Measurements from ENCODE around the gene NSG2.
A peak's percentile ranks its signal among the peaks of the same experiment; 100 is the strongest.
"Not testable (repeated sequence)": the region's sequence is repeated elsewhere in the genome, so short reads cannot be mapped to it uniquely, and the experiment has no call there.

The NSG2 gene

DNA sequence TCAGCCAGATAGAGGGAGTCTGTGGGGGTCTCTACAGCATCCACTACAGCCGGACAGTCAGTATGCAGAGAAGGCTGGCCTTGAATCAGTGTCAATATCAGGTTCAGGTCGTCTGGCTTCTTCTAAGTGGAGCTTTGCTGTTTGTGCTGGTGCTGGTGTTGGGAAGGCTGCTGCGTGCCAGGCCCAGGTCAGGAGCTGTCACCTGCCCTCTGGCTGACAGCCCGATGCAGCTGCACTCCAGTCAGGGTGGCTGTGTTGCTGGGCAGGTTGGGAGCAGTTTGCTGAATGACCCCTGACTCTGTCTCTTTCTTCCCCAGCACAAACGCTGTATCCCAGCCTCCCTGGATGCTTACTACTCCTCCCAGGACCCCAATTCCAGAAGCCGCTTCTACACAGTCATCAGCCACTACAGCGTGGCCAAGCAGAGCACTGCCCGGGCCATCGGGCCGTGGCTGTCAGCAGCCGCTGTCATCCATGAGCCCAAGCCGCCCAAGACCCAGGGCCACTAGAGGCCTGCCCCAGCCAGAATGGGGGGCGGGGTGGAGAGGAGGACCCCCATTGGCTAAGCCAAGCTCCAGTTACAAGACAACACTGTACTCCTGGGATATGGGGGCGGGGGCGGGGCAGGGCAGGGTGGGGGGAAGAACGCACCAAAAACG lies 61.6 kb downstream of the NSG2 start:
- no peak for DNase-seq

DNA sequence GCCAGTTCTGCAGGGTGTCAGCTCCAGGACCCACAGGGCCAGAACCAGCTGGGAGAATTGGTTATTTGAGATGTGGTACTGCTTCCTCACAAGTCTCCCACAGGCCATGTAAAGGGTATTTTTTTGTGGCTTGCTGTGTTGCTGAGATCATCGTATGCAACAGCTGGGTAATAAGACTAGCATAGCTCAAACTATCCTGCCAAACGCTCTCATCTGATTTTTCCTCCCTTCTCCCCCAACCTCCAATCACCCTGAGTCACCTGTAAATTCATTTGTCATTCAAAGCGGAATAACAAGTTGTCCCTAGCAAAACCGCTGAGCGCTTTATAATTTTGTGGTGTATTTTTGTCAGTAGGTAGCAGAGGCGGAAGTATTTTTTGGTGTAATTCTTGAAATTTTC lies 63.2 kb downstream of the NSG2 start:
- DNase-seq, result no peak

DNA sequence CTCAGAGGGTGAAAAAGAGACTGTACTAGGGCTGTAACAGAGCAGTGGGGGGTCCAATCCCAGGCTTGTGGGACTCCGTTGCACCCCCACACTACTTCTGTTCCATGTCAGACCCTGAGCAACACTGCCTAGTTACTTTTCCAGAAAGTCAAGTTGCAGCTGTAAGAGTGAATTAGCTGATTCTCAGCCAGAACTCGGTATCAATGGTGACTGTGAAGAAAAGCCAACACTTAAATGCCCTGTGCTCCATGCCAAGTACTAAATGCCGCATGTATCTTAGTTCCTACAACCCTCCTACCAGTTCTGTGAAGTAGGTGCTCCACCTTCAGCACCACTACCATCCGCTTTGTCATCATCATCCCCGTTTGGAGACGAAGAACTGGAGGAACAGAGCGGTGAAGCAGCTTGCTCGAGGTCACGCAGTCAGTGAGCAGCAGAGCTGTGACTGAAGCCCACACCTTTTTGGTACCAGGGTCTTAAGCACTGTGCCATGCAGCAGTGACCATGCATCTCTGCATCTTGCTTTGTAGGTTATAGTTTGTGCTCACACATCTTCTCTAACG lies 64.3 kb downstream of the NSG2 start:
- no peak for DNase-seq

DNA sequence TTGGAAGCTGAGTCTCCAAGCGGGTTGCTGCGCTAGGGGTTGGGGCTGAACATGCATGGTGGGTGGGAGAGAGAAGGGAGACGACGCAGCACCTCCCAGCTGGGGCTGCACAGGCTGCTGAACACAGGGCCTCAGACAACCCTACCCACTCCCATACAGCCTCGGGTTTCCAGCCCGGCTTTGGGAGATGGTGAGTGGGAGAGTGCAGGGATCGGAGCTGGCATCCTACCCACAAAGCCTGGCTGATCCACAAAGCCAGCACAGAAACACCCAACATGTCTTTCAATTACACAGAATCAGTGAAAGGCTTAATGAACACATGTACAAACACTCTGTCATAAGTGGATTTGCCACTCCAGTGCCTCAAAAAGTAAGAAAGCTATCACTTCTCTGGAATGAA lies 64.8 kb downstream of the NSG2 start:
- DNase-seq, result no peak

DNA sequence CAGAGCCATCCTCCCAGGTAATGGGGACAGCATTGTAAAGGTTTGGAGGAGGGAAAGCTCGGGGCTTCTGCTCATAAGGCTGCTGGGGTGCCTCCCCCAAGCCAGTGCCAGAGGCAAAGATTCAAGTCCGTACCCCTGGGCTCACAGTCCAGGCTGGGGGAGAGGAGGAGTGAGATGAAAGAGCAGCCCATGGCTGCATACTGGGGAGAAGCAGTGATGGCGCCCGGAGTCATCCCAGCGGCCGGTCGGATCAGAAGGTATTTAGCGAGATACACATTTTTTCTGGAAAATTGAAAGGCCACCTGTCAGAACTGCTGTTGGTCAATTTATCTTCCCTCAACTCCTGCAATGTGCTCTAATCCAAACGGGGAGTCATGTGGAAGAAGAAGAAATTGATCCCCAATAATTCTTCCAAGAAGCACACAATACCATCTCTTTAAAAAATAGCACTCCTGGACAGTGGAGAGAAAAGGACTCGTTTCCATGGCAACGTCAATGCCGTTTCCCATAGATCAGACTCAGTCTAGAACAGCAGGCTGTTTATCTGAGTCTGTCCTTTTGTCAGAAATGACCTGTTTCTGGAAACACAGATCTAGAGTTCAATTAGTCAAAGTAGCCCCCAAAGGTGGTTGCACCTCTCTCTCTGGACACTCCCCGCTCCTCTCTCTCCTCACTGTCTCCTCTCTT lies 65.9 kb downstream of the NSG2 start:
- no peak for DNase-seq

DNA sequence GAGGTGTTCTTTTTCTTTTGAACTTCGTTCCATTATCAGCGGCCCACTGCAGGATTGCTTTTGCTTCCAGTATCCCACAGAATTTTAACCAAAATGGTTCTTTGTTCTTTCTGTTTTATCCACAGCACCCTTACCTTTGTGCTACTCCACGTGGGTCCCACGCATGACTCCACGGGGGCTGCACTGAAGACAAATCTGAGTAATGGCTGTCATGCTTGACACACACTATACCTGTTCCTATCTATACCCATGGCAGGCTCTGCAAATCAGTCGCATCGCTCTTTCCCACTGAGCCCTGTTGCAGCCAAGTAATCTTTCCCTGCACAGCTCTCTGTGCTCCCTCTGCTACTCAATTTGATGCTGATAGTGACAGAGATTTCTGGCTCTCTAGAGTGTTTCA lies 69.7 kb downstream of the NSG2 start:
- no peak for DNase-seq

DNA sequence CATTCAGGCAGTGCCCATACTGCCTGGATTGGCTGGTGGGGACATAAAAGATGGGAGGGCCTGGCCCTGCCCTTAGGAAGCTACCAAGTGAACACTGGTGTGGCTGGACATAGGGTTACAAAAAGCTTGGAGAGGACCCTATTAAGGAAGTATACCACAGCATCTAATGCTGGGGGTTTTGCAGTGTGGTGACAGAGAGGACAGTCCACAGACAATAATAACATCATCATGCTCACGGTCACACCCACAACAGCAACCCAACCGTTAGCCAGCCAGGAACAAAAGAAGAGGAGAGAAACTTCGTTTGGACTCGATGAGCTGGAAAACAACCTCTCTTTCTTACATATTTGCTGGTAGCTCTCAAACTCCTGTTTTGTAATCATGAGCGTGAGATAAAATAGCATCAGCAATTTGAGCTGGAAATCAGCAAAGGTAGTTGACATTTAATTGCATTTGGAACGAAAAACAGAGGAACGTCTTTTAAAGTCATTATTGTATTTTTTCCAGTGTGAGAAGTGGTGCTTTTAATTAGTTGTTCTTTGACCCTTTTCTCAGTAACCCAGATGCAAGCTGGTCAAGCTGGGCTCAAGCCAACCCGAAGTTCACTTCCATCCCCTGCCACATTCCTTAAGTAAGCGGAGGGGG lies 73.4 kb downstream of the NSG2 start:
- DNase-seq, result no peak

DNA sequence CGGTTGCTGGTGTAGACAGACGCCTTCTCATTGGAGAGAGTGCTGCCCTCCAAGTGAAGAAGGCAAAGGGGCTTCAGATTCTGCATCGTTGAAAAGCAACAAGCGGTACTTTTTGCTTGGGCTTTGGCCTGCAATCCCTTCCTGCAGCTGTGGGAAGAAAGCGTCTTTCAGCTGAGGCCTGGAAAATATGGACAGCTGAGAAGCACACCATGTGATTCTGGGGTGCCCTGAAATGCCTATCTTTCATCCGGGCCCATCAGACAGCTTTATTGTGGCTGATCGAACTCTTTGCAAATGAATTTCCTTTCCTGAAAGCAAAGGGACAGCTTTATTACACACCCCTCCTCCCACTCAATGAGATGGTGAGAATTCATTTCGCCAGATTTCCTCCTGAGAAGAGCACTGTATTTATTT lies 74.0 kb downstream of the NSG2 start:
- no peak for DNase-seq

DNA sequence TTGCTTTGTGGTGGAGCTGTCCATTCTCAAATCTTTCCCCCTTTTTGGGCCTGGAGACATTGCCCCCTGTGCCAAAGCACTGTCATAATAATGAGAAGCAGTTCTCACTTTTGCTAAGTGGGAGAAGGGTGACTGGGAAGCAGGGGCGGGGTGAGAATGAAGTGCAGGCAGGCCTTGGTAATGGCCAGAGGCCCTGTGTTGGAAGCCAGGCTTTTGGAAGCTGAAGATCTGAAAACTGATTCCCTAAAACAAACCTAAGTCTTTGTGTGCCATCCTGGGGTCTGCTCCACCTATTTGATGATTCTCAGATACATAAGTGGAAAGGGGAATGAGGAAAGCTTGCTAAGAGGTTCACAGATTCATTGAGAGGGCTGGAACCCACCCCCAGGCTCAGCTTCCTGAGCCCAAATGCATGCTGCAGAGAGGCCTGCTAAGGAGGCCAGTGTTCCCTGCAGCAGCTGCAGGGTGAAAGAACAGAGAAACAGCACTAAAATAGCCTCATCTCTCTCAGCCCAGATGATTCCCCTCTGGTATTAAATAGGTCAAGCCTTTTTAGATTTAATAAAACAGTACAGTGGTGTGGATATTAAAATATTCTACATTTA lies 75.0 kb downstream of the NSG2 start:
- no peak for DNase-seq

DNA sequence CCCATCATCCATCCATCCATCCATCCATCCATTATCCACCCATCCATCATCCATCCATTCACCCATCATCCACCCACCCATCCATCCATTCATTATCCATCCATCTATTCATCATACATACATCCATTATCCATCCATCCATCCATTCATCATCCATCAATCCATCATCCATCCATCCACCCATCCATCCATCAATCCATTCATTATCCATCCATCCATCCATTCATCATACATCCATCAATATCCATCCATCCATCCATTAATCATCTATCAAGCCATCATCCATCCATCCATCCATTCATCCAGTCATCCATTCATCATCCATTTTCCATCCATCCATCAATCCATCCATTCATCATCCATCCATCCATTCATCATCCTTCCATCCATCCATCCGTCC lies 89.0 kb downstream of the NSG2 start:
- no peak for DNase-seq

DNA sequence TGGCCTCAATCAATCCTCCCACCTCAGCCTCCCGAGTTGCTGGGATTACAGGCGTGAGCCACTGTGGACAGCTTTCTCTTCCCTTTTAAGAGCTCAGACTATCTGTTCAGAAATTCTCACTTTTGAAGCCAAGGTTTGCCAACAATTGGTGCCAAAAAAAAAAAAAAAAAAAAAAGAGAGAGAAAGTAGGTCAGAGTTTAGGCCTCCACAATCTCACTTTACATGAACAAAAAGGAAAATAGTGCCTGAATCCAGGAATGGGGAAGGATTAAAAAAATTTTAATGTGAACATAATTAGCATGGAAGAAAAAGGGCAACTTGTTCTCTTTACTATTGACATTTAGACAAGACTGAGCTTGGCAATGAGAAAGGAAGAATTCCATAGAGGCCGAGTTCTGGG lies 94.1 kb downstream of the NSG2 start:
- DNase-seq, result no peak

DNA sequence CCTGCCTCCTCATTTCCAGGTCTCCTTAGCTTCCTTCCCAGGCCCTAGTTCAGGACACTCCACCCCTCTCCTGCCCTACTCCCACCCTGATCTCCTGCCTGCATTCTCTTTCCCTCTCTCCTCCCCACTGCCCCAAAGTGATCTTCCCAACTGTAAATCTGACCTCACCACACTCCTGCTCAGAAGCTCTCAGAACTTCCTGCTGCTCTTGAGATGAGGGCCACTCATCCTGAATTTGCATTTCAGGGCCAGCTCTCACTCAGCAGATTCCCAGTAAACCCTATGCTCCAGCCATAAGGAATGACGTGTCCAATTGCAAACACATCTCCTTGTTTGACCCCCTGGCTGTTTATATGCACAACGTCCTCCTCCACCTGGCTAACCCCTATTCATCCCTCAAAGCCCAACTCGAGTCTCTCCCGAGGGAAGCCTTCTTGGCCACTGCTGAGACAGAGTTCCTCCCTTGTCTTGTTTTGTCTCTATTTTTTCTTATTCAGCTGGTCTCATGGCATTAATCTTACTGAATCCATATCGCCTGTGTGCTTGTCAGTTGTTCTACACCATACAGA lies 95.0 kb downstream of the NSG2 start:
- no peak for DNase-seq

DNA sequence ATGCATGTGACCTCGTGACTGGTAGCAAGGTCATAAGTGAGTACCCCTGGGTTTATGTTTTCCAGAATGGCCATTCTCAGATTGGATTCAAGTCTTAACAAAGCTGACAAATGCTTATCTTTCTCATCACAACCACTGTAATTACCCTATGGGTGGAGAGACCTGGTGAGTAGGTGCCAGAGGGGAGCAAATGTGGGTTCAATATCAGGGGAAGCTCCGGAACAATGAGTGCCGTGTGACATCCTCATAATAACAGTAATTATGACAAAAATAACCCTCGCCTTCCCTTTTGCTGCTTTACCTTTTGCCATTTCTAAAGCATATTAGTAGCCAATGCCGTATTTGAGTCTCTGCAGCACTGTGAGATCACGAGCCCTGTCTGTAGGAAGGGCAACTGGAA lies 95.9 kb downstream of the NSG2 start:
- no peak for DNase-seq

DNA sequence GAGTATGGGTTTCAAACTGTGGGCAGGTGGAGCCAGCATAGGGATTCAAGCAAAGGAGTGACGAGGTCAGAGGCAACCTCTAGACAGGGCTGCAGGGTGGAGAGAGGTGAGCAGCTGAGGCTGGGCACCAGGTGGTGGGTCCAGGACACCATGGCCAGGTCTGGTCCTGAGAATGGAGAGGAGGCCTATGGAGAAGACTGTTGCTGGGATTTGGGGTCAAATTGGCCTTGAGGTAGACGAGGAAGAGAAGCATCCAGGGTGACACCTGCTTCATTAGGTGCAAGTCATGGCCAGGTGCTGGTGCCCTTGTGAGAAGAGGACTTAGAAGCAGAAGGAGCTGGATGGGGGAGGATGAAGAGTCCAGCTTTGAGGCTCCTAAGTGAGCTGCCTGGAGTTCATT lies 99.6 kb downstream of the NSG2 start:
- no peak for DNase-seq

DNA sequence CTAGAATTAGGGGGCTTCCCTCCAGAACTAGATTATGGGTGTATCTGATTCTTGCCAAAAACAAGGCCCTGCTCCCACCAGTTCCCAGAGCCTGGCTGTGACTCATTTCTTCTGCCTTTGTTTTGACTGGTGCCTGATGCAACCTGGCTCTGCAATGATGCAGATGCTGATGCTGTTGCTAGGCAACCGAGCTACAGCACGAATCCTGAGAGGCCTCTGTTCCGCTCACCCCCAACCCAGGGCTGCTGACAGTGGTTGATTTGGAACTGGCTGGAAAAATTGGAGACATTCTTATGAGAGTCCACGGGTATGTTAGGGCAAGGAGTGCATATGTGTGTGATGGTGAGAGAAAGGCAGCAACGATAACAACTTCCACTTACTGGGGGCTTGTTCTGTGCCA lies 100.3 kb downstream of the NSG2 start:
- peak; percentile 2 for DNase-seq

DNA sequence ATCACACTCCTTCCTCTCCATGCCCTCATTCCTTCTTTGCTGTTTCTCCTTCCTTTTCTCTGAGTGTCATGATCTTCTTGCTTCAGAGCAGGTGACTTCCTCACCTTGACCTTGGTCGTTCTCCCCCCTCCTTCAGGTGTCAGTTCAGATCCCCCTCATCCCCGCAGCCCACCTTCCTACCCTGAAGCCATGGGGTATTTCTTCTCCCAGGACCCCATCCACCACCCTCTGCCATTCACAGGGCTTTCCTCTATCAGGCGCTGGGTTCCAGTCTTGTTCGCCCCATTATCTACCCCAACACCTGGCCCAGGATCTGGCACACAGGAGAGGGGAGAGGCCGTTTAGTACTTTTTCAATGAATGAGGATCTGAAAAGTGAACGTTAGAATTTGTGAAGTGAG lies 101.0 kb downstream of the NSG2 start:
- DNase-seq, result no peak

DNA sequence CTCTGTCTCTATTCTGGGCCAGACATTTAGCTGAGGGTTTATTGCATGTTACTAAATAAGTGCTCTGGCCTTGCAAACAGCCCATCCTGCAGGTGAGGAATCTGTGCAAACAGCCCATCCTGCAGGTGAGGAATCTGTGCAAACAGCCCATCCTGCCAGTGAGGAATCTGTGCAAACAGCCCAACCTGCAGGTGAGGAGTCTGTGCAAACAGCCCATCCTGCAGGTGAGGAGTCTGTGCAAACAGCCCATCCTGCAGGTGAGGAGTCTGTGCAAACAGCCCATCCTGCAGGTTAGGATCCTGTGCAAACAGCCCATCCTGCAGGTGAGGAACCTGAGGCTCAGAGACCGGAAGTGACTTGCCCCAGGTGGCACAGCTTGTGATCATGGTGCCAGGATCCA lies 101.5 kb downstream of the NSG2 start:
- not testable (repeated sequence) for DNase-seq

DNA sequence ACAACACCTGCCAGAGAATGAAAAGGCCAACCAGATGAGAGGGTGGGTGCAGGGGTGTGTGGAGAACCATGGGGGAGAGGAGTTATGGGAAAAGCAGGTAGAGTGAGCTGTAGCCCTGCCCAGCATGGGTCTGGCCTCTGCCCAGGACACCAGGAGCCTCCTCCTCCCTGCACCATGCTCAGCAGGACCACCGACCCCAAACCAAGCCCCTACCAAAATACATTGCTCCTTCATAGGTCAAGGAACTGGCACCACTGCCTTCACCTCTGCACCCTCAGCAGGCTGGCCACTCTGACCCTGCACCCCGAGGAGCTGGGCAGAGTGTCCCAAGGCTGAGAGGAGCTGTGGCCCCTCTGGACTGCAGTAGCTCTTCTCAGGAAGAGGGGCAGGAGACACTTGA lies 102.0 kb downstream of the NSG2 start:
- no peak for DNase-seq

DNA sequence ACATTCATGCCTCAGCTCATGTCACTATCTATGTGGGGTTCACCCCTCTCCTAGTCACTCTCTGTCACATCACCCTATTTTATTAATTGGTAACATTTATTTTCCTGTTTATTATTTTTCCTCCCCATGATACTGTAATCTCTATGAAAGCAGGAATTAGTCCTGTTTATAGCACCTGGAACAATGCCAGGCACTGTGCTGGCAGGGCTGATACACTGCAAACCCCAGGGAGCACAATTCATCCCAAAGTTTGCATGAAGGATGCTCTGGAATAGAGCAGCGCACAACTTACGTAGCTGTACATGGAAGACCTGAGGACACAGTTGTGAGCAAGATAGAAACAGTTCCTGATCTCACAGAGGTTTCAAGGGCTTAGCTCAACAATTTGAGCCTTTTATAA lies 103.2 kb downstream of the NSG2 start:
- no peak for DNase-seq

DNA sequence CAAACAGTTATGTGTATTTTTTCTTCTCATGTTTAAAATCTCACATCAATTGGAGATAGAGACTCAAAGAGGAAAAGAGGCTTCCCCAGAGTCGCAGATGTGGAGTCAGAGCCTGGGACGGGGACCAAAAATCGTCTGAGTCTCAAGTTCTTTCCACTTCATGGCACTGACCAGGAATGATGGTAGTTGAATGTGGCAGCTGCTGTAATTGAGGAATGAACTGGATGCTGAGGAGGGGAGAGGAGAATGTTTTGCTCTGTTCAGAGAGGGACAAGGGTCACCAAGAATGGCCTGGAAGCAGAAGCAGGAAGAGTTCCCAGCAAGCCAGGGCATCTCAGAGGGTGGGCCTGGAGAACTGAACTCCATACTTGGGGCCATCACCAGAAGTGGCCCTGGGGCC lies 103.9 kb downstream of the NSG2 start:
- DNase-seq, result no peak

DNA sequence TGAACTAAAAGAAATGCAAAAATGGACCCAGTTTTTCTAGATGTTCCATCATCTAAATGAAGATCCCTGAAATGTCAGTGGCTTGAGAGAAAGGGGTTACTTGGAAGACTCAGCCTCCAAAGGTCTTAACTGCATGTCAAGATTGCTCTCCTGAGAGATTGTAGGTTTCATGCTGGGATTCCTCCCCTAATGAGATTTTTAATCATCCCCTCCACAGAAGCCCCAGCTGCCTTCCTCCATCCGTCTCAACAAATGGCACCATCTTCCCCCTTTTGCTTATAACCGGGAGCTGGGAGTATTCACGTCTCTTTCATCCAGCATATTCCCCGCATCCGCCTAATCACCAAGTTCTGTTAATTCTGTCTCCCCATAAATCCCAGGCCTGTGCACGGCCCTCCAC lies 104.5 kb downstream of the NSG2 start:
- DNase-seq, result no peak

DNA sequence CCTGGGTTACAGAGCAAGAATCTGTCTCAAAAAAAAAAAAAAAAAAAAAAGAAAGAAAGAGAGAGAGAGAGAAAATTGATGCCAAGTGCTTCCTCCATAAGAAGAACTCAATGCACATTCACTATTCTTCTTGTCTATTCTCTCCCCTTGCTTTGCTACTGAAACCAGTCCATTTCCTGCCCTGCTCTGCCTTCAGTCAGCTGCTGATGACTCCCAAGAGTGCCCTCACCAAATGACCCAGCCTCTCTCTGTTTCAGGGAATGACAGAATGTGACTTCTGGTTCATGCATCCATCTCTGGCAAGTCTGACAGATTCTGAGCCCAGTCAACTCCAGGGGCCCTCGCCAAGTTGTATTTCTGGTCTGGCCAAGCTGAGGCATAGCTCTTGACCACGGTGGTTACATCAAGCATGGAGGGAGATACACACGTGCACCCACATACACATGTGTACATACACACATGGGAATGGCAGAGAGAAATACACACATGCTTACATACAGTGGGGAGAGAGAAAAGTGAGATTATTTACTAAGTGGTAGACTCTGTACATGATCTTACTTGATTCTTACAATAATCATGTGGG lies 106.2 kb downstream of the NSG2 start:
- DNase-seq, result no peak

DNA sequence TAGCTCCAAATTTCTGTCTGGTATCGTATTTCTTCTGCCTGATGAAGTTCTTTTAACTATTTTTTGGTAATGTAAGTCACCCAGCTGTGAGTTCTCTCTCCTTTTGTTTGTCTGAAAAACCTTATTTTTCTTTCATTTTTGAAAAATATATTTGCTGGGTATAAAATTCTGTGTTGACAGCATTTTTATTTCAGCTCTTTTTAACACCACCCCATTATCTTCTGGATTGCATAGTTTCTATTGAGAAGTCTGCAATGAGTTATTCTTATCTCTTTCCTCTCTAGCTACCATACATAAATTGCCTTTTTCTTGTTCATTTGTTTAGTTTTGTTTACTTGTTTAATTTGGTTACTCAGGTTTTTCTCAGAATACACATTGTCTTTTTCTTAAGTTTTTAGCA lies 109.1 kb downstream of the NSG2 start:
- no peak for DNase-seq
